ENCODE results near the gene CLDN2.
"Not testable (repeated sequence)": the region's sequence is repeated elsewhere in the genome, so short reads cannot be mapped to it uniquely, and the experiment has no call there.

CLDN2 gene

GRCh38 chrX:106966547-106966946, 46.3 kb downstream of the CLDN2 start:
- DNase-seq, result not testable (repeated sequence)

DNA sequence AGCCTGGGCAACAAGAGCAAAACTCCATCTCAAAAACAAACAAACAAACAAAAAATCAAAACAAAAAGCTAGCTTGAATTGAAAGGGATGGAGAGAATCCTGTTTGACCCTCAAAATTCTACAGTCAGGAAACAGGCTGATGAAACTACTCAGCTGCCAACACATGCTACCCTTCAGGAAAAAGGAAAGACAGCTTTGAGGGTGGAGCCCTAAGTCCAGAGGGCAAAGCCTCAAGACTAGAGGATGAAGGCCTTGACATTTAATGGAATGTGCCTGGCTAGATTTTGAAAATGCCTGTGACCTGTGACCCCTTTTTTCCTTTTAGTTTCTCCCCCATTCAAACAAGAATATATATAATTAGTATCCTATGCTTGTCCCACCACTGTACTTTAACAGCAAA, 52.7 kb downstream of the CLDN2 start:
- no peak for DNase-seq

DNA sequence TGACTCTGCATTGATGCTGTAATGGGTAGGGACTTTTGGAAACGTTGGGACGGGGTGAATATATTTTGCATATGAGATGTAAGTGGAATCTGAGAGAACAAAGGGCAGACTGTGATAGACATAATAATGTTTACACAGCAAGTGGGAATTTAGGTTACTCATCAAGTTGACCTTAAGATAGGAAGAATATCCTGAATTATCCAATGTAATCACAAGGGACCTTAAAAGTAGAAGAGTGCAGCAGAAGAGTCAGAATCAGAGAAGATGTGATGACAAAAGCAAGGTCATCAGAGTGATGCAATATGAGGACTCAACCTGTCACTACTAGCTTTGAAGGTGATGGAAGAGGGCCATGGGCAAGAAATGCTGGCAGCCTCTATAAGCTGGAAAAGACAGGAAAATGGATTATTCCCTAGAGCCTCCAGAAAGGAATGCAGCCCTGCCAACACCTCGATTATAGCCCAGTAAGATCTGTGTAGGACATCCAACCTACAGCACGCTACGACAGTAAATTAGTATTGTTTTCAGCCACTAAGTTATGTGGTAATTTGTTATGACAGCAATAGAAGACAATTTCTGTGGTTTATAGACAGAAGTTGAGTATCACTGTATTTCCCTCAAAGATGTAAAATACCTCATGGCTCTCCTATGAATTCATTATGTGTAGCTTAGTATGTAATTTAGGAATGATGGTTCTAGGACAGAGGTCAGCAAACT, 53.4 kb downstream of the CLDN2 start:
- no peak for DNase-seq

DNA sequence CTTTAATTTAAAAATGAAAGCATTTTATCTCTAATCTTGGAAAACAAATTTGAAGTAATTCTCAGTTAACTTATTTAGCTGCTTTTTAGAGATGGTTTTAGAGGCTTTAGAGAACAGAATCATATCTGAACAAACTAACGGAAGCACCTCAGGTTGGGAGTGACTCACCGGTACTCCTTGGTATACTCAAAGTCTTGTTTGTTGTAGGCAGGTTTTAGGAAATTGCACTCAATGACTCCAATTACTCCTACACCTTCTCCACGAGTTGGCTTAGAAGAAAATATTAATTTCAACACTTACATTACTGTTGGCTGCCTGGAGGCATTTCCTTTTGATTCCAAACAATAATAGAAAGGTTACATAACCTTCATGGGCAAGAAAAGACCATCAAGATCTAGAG, 56.2 kb downstream of the CLDN2 start:
- no peak for DNase-seq
